Measurements from ENCODE around the gene FBXW2.

The FBXW2 gene

DNA sequence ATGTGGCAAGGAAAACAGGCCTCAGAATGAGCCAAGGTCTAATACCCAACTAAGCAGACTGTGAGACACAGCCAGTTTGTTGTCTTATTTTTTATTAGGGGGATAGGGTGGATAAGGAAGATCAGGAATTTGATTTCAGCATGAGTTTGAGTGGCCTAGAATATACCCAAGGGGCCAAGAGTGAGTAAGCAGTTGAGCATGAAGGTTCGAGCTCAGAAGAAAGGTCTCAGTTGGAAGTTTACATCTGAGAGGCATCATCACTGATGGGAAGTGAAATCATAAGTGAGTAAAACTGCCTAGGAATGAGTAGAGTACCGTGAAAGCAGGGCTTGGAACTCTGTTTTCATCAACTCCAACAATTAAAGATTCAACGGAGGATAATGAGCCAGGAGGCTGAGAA, 36.9 kb upstream of the FBXW2 start:
- H3K4me2 ChIP-seq (ENCODE audit: insufficient read depth, low read length, poor library complexity, severe bottlenecking): no peak overlapping the region
- peaks cover 0 to 18% of the 10 kb centered on the region in 2 donors for H3K36me3 ChIP-seq (replicated peaks in 1 of 2; ENCODE audit: control insufficient read depth in 2 of 2, insufficient read depth in 2 of 2, low read length in 2 of 2)
- no peak overlapping the region for H3K14ac ChIP-seq (ENCODE audit: low read length)
- no peak overlapping the region for H2BK15ac ChIP-seq (ENCODE audit: low read length)
- no peak overlapping the region for H4K8ac ChIP-seq (ENCODE audit: low read depth, low read length)
- no peak overlapping the region for H2BK5ac ChIP-seq (ENCODE audit: low read length)
- no peak overlapping the region for H2AK5ac ChIP-seq (ENCODE audit: low read depth, low read length)
- H3K4me1 ChIP-seq (ENCODE audit: control insufficient read depth in 2 of 2, insufficient read depth in 1 of 2, low read depth in 1 of 2, low read length in 2 of 2): no peaks in the 10 kb centered on the region
- no peak overlapping the region for H3K4ac ChIP-seq (ENCODE audit: low read length)
- no peak overlapping the region for H4K91ac ChIP-seq (ENCODE audit: low read depth, low read length, poor library complexity)
- H2BK120ac ChIP-seq (ENCODE audit: low read depth, low read length): no peak overlapping the region
- H2BK12ac ChIP-seq (ENCODE audit: low read length): no peak overlapping the region
- peaks cover 0 to 3% (median 0%) of the 10 kb centered on the region in 3 experiments for H3K27me3 ChIP-seq (ENCODE audit: control insufficient read depth in 3 of 3, insufficient read depth in 3 of 3, low read depth in 1 of 3, low read length in 3 of 3)
- no CpG with 5 or more reads among the region's 3 CpGs for WGBS, 2 donors (ENCODE audit: extremely low coverage in 2 of 2, insufficient read length in 2 of 2, insufficient replicate concordance in 1 of 2)
- no peak for DNase-seq (ENCODE audit: low spot score)
- H3K4me3 ChIP-seq (ENCODE audit: low read length in 2 of 2): no peak overlapping the region
- H3K9me3 ChIP-seq (replicated peaks in 1 of 2; ENCODE audit: control insufficient read depth in 2 of 2, insufficient read depth in 1 of 2, low read depth in 1 of 2, low read length in 2 of 2): no peaks in the 10 kb centered on the region
- no peak overlapping the region for H3K23ac ChIP-seq (ENCODE audit: low read depth, low read length, poor library complexity)
- H2AFZ ChIP-seq (ENCODE audit: low read length): no peak overlapping the region
- no peak overlapping the region for H3K27ac ChIP-seq (replicated peaks; ENCODE audit: low read length)
- no peak overlapping the region for H3K9ac ChIP-seq (ENCODE audit: low read depth, low read length, poor library complexity)
- H3K79me1 ChIP-seq (ENCODE audit: low read depth, low read length): no peaks in the 10 kb centered on the region
- H3K18ac ChIP-seq (ENCODE audit: low read length): no peak overlapping the region

DNA sequence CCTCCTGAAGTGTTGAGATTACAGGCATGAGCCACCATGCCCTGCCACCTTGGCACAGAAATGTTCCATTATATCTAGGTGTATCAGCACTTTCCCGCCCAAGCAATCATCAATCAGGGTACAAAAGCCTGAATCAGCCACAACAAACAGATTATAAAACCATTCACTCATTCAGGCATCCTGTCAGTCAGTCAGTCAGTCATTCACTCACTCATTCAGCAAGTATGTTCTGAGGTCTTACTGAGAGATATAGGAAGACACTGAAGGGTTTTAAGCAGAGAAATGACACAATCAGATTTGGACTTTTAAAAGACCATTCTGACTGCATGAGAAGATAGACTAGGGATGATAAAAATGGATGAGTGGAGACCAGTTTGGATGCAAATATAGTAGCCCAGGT, 36.4 kb upstream of the FBXW2 start:
- H4K91ac ChIP-seq (ENCODE audit: low read depth, low read length, poor library complexity): no peak overlapping the region
- no peak overlapping the region for H3K4me2 ChIP-seq (ENCODE audit: insufficient read depth, low read length, poor library complexity, severe bottlenecking)
- H2BK5ac ChIP-seq (ENCODE audit: low read length): no peak overlapping the region
- WGBS, 2 donors (ENCODE audit: extremely low coverage in 2 of 2, insufficient read length in 2 of 2, insufficient replicate concordance in 1 of 2): no CpG with 5 or more reads among the region's 1 CpG
- H3K4ac ChIP-seq (ENCODE audit: low read length): no peak overlapping the region
- no peak overlapping the region for H3K23ac ChIP-seq (ENCODE audit: low read depth, low read length, poor library complexity)
- H2AFZ ChIP-seq (ENCODE audit: low read length): no peak overlapping the region
- no peak overlapping the region for H2BK120ac ChIP-seq (ENCODE audit: low read depth, low read length)
- H3K4me1 ChIP-seq (ENCODE audit: control insufficient read depth in 2 of 2, insufficient read depth in 1 of 2, low read depth in 1 of 2, low read length in 2 of 2): no peaks in the 10 kb centered on the region
- no peak overlapping the region for H3K4me3 ChIP-seq (ENCODE audit: low read length in 2 of 2)
- H3K14ac ChIP-seq (ENCODE audit: low read length): no peak overlapping the region
- no peak overlapping the region for H2BK15ac ChIP-seq (ENCODE audit: low read length)
- no peak for DNase-seq (ENCODE audit: low spot score)
- no peak overlapping the region for H2AK5ac ChIP-seq (ENCODE audit: low read depth, low read length)
- no peak overlapping the region for H3K27ac ChIP-seq (replicated peaks; ENCODE audit: low read length)
- H3K27me3 ChIP-seq (ENCODE audit: control insufficient read depth in 3 of 3, insufficient read depth in 3 of 3, low read depth in 1 of 3, low read length in 3 of 3): peaks cover 0 to 3% (median 0%) of the 10 kb centered on the region in 3 experiments
- H3K36me3 ChIP-seq (replicated peaks in 1 of 2; ENCODE audit: control insufficient read depth in 2 of 2, insufficient read depth in 2 of 2, low read length in 2 of 2): peaks cover 0 to 18% of the 10 kb centered on the region in 2 donors
- no peak overlapping the region for H3K9ac ChIP-seq (ENCODE audit: low read depth, low read length, poor library complexity)
- H2BK12ac ChIP-seq (ENCODE audit: low read length): no peak overlapping the region
- no peaks in the 10 kb centered on the region for H3K79me1 ChIP-seq (ENCODE audit: low read depth, low read length)
- no peak overlapping the region for H4K8ac ChIP-seq (ENCODE audit: low read depth, low read length)
- H3K18ac ChIP-seq (ENCODE audit: low read length): no peak overlapping the region
- no peaks in the 10 kb centered on the region for H3K9me3 ChIP-seq (replicated peaks in 1 of 2; ENCODE audit: control insufficient read depth in 2 of 2, insufficient read depth in 1 of 2, low read depth in 1 of 2, low read length in 2 of 2)

DNA sequence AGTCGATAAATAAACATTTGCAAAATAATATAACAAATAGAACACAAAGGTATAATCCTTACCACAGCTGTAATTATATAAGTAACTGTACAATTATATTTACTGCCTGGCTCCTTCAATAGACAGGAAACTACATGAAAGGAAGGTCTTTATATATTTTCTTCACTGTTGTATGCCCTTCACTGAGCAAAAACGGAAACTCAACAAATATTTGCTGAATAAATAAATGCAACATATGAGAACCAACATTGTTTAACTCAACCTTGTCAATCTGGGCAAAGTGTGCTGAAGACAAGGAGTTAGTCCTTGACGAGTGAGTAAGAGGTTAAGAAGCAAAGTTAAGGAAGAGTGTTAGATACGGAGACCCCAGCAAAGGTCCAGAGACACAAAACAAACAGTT, 26.9 kb upstream of the FBXW2 start:
- Histone ChIP-seq H3K4me2 (ENCODE audit: insufficient read depth, low read length, poor library complexity, severe bottlenecking) (no peak overlapping the region), H3K4me3 (ENCODE audit: low read length in 2 of 2) (no peak overlapping the region), H3K9ac (ENCODE audit: low read depth, low read length, poor library complexity) (no peak overlapping the region), H3K27me3 (ENCODE audit: control insufficient read depth in 3 of 3, insufficient read depth in 3 of 3, low read depth in 1 of 3, low read length in 3 of 3) (no peaks in the 10 kb centered on the region), H2BK12ac (ENCODE audit: low read length) (no peak overlapping the region), H3K4ac (ENCODE audit: low read length) (no peak overlapping the region), H4K91ac (ENCODE audit: low read depth, low read length, poor library complexity) (no peak overlapping the region), H3K79me1 (ENCODE audit: low read depth, low read length) (no peaks in the 10 kb centered on the region), H2BK120ac (ENCODE audit: low read depth, low read length) (no peak overlapping the region), H3K27ac (replicated peaks; ENCODE audit: low read length) (no peak overlapping the region), H2AK5ac (ENCODE audit: low read depth, low read length) (no peak overlapping the region), H2BK5ac (ENCODE audit: low read length) (no peak overlapping the region), H3K4me1 (ENCODE audit: control insufficient read depth in 2 of 2, insufficient read depth in 1 of 2, low read depth in 1 of 2, low read length in 2 of 2) (no peaks in the 10 kb centered on the region), H3K14ac (ENCODE audit: low read length) (no peak overlapping the region), H3K9me3 (replicated peaks in 1 of 2; ENCODE audit: control insufficient read depth in 2 of 2, insufficient read depth in 1 of 2, low read depth in 1 of 2, low read length in 2 of 2) (peaks cover 0 to 1% of the 10 kb centered on the region in 2 donors), H4K8ac (ENCODE audit: low read depth, low read length) (no peak overlapping the region), H3K18ac (ENCODE audit: low read length) (no peak overlapping the region), H2AFZ (ENCODE audit: low read length) (no peak overlapping the region), H2BK15ac (ENCODE audit: low read length) (no peak overlapping the region), H3K23ac (ENCODE audit: low read depth, low read length, poor library complexity) (no peak overlapping the region), H3K36me3 (replicated peaks in 1 of 2; ENCODE audit: control insufficient read depth in 2 of 2, insufficient read depth in 2 of 2, low read length in 2 of 2) (peaks cover 0 to 9% of the 10 kb centered on the region in 2 donors)
- no CpG with 5 or more reads among the region's 4 CpGs for WGBS, 2 donors (ENCODE audit: extremely low coverage in 2 of 2, insufficient read length in 2 of 2, insufficient replicate concordance in 1 of 2)
- no peak for DNase-seq (ENCODE audit: low spot score)

DNA sequence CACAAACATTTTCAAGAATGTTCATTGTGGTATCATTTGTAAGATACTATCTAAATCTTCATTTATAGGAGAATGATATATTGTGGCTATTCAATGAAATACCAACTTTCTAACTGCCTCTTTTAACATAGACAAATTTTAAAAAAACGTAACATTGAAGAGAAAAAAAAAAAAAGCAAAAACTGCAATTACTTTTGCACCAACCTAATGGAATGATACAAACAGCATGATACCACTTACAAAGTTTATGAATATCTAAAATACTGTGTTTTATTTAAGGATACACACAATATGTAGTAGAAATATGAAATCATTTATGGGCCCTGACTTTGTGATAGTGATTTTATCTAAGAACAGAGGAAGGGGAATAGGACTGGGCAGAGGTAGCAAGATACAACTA, 25.4 kb upstream of the FBXW2 start:
- no CpG with 5 or more reads among the region's 1 CpG for WGBS, 2 donors (ENCODE audit: extremely low coverage in 2 of 2, insufficient read length in 2 of 2, insufficient replicate concordance in 1 of 2)
- H2BK120ac ChIP-seq (ENCODE audit: low read depth, low read length): no peak overlapping the region

More for the DNA sequence above, 25.4 kb upstream of the FBXW2 start:
- H4K8ac ChIP-seq (ENCODE audit: low read depth, low read length): no peak overlapping the region
- no peak overlapping the region for H2BK12ac ChIP-seq (ENCODE audit: low read length)
- no peak overlapping the region for H3K27ac ChIP-seq (replicated peaks; ENCODE audit: low read length)
- no peak overlapping the region for H3K23ac ChIP-seq (ENCODE audit: low read depth, low read length, poor library complexity)
- no peak overlapping the region for H2BK15ac ChIP-seq (ENCODE audit: low read length)
- no peak overlapping the region for H2AFZ ChIP-seq (ENCODE audit: low read length)
- no peak overlapping the region for H2AK5ac ChIP-seq (ENCODE audit: low read depth, low read length)
- no peak for DNase-seq (ENCODE audit: low spot score)
- no peak overlapping the region for H3K18ac ChIP-seq (ENCODE audit: low read length)
- H3K36me3 ChIP-seq (replicated peaks in 1 of 2; ENCODE audit: control insufficient read depth in 2 of 2, insufficient read depth in 2 of 2, low read length in 2 of 2): peaks cover 0 to 9% of the 10 kb centered on the region in 2 donors
- no peak overlapping the region for H3K9ac ChIP-seq (ENCODE audit: low read depth, low read length, poor library complexity)
- no peaks in the 10 kb centered on the region for H3K79me1 ChIP-seq (ENCODE audit: low read depth, low read length)
- H3K4me2 ChIP-seq (ENCODE audit: insufficient read depth, low read length, poor library complexity, severe bottlenecking): no peak overlapping the region
- no peak overlapping the region for H3K4ac ChIP-seq (ENCODE audit: low read length)
- H3K4me1 ChIP-seq (ENCODE audit: control insufficient read depth in 2 of 2, insufficient read depth in 1 of 2, low read depth in 1 of 2, low read length in 2 of 2): no peaks in the 10 kb centered on the region
- no peak overlapping the region for H3K14ac ChIP-seq (ENCODE audit: low read length)
- no peaks in the 10 kb centered on the region for H3K27me3 ChIP-seq (ENCODE audit: control insufficient read depth in 3 of 3, insufficient read depth in 3 of 3, low read depth in 1 of 3, low read length in 3 of 3)
- H3K4me3 ChIP-seq (ENCODE audit: low read length in 2 of 2): no peak overlapping the region
- H3K9me3 ChIP-seq (replicated peaks in 1 of 2; ENCODE audit: control insufficient read depth in 2 of 2, insufficient read depth in 1 of 2, low read depth in 1 of 2, low read length in 2 of 2): peaks cover 0 to 1% of the 10 kb centered on the region in 2 donors
- no peak overlapping the region for H4K91ac ChIP-seq (ENCODE audit: low read depth, low read length, poor library complexity)
- no peak overlapping the region for H2BK5ac ChIP-seq (ENCODE audit: low read length)
